IMR-90 (cell line): ENCODE measurements around the gene LRCH4. TPM values are rescaled to one million over a fixed set of nuclear protein-coding genes. Genes with fewer than 3 reads are reported as not detected.
A peak's percentile ranks its signal among the peaks of the same experiment; 100 is the strongest.

Experiments
- ATAC-seq: fragments of 200-7000 bp; cut with Tn5 transposase; 2 replicates; pipeline ENCODE4 v1.9.1; 2020; ENCODE audit warnings: low read depth, mild to moderate bottlenecking, moderate library complexity
- BruUV-seq: library from RNA; stranded (reverse); fragments of 400-500 nt; replicated peaks from 2 replicates; lab custom pipeline; 2021; lab: Mats Ljungman, UMichigan
- CTCF ChIA-PET: fragments of 300-600 bp; formaldehyde crosslinking; extraction: SDS; loops from one replicate; lab custom pipeline; 2021; ENCODE audit warnings: antibody characterized with exemption; lab: Yijun Ruan, JAX
- POLR2A ChIA-PET: fragments of 300-600 bp; sonication (Branson Sonifier 250); formaldehyde crosslinking; loops from one replicate; lab custom pipeline; 2022; ENCODE audit warnings: antibody characterized with exemption; ENCODE audit not compliant: unreplicated experiment; lab: Charles Lee
- DNase-seq: peaks from one replicate; pipeline ENCODE4 v3.0.0; 2013
- H2AFZ ChIP-seq: replicated peaks from 2 replicates; pipeline ENCODE3; 2013; ENCODE audit warnings: low read length, mild to moderate bottlenecking; ENCODE audit not compliant: poor library complexity
- H2AK5ac ChIP-seq: 2 replicates; pipeline ENCODE4 v1.6.1; 2013; ENCODE audit warnings: low read depth, low read length, inconsistent platforms
- H2AK9ac ChIP-seq: replicated peaks from 2 replicates; pipeline ENCODE3; 2013; ENCODE audit warnings: mild to moderate bottlenecking, low read depth, low read length, moderate library complexity; ENCODE audit not compliant: poor library complexity
- H2BK120ac ChIP-seq: 2 replicates; pipeline ENCODE4 v1.6.1; 2013; ENCODE audit warnings: low read depth, low read length, inconsistent platforms
- H2BK15ac ChIP-seq: 3 replicates; pipeline ENCODE4 v1.6.1; 2013; ENCODE audit warnings: low read depth, low read length, inconsistent platforms
- H2BK20ac ChIP-seq: 2 replicates; pipeline ENCODE4 v1.6.1; 2013; ENCODE audit warnings: low read depth, mild to moderate bottlenecking, inconsistent platforms, low read length, moderate library complexity
- H2BK5ac ChIP-seq: 2 replicates; pipeline ENCODE4 v1.6.1; 2013; ENCODE audit warnings: mild to moderate bottlenecking, low read depth, low read length, inconsistent platforms; ENCODE audit not compliant: poor library complexity, severe bottlenecking
- H3K14ac ChIP-seq: replicated peaks from 2 replicates; pipeline ENCODE4 v1.6.1; 2013; ENCODE audit warnings: low read depth, low read length, inconsistent platforms
- H3K18ac ChIP-seq: 2 replicates; pipeline ENCODE4 v1.6.1; 2013; ENCODE audit warnings: low read depth, low read length, control low read depth
- H3K23ac ChIP-seq: 2 replicates; pipeline ENCODE4 v1.6.1; 2013; ENCODE audit warnings: low read depth, low read length, inconsistent platforms
- H3K27ac ChIP-seq: 2 replicates; pipeline ENCODE4 v1.5.1; 2013; ENCODE audit warnings: mild to moderate bottlenecking, control low read depth, low read length; ENCODE audit not compliant: insufficient read depth
- H3K27me3 ChIP-seq: 2 replicates; pipeline ENCODE4 v1.6.1; 2013; ENCODE audit warnings: low read length; ENCODE audit not compliant: control insufficient read depth, insufficient read depth
- H3K36me3 ChIP-seq: 2 replicates; pipeline ENCODE4 v1.6.1; 2013; ENCODE audit warnings: low read length, mixed read lengths; ENCODE audit not compliant: control insufficient read depth, insufficient read depth
- H3K4ac ChIP-seq: 2 replicates; pipeline ENCODE4 v1.6.1; 2013; ENCODE audit warnings: low read depth, low read length, inconsistent platforms
- H3K4me1 ChIP-seq: 2 replicates; pipeline ENCODE4 v1.6.1; 2013; ENCODE audit warnings: low read length, mixed read lengths; ENCODE audit not compliant: control insufficient read depth, insufficient read depth
- H3K4me2 ChIP-seq: 2 replicates; pipeline ENCODE4 v1.6.1; 2013; ENCODE audit warnings: low read depth, mild to moderate bottlenecking, control low read depth, low read length, moderate library complexity
- H3K4me3 ChIP-seq: 2 replicates; pipeline ENCODE4 v1.5.1; 2013; ENCODE audit warnings: low read depth, mild to moderate bottlenecking, control low read depth, low read length, moderate library complexity; ENCODE audit not compliant: insufficient read depth
- H3K56ac ChIP-seq: 2 replicates; pipeline ENCODE4 v1.6.1; 2013; ENCODE audit warnings: low read length, inconsistent platforms; ENCODE audit not compliant: insufficient read depth; ENCODE audit errors: extremely low read depth
- H3K79me1 ChIP-seq, 2 experiments: 2 replicates each; pipeline ENCODE4 v1.6.1; 2013; ENCODE audit warnings: low read length in 2 of 2, inconsistent platforms in 1 of 2, low read depth in 1 of 2
- H3K9ac ChIP-seq: 2 replicates; pipeline ENCODE4 v1.6.1; 2013; ENCODE audit warnings: low read depth, low read length, control low read depth
- H3K9me1 ChIP-seq: 2 replicates; pipeline ENCODE4 v1.6.1; 2013; ENCODE audit warnings: low read length, inconsistent platforms; ENCODE audit not compliant: insufficient read depth
- H3K9me3 ChIP-seq: 2 replicates; pipeline ENCODE4 v1.6.1; 2013; ENCODE audit warnings: low read length; ENCODE audit not compliant: control insufficient read depth, insufficient read depth
- H4K20me1 ChIP-seq: 2 replicates; pipeline ENCODE4 v1.6.1; 2013; ENCODE audit warnings: low read length, inconsistent platforms; ENCODE audit not compliant: insufficient read depth
- H4K5ac ChIP-seq: 2 replicates; pipeline ENCODE4 v1.6.1; 2013; ENCODE audit warnings: mild to moderate bottlenecking, low read depth, low read length, control low read depth
- H4K8ac ChIP-seq, 2 experiments: 2 replicates each; pipeline ENCODE4 v1.6.1; 2013; ENCODE audit warnings: low read depth in 2 of 2, low read length in 2 of 2, control low read depth in 1 of 2, inconsistent platforms in 1 of 2
- H4K91ac ChIP-seq: 2 replicates; pipeline ENCODE4 v1.6.1; 2013; ENCODE audit warnings: low read depth, low read length, inconsistent platforms; ENCODE audit not compliant: insufficient read depth
- CTCF ChIP-seq: conservative IDR thresholded peaks from 2 replicates; pipeline ENCODE4 v1.5.1; 2012; ENCODE audit warnings: mild to moderate bottlenecking, low read depth, low read length, improper control_type of control experiment
- ELK1 ChIP-seq: fragments of 150-350 bp; IDR thresholded peaks from 2 replicates; pipeline ENCODE4 v1.6.1; 2016; ENCODE audit warnings: low read depth, mild to moderate bottlenecking, low read length, moderate library complexity, borderline replicate concordance
- MAFK ChIP-seq: IDR thresholded peaks from 2 replicates; pipeline ENCODE4 v1.6.1; 2012; ENCODE audit warnings: low read depth, low read length, improper control_type of control experiment
- MAZ ChIP-seq: IDR thresholded peaks from 2 replicates; pipeline ENCODE4 v1.6.1; 2012; ENCODE audit warnings: low read depth, mild to moderate bottlenecking, low read length, improper control_type of control experiment, moderate library complexity, borderline replicate concordance
- NFE2L2 ChIP-seq: fragments of 150-350 bp; IDR thresholded peaks from 2 replicates; pipeline ENCODE4 v1.6.1; 2016; ENCODE audit warnings: low read depth, mild to moderate bottlenecking, low read length
- RCOR1 ChIP-seq: IDR thresholded peaks from 2 replicates; pipeline ENCODE4 v1.6.1; 2012; ENCODE audit warnings: mild to moderate bottlenecking, low read length, improper control_type of control experiment; ENCODE audit not compliant: insufficient replicate concordance
- WGBS, 2 experiments: methylation state at CpG; one replicate each; pipeline versions ENCODE4 v1.1.5 to v1.1.7; 2013; ENCODE audit warnings: missing lambda C conversion rate in 2 of 2; ENCODE audit not compliant: insufficient read length in 1 of 2; ENCODE audit errors: extremely low coverage in 2 of 2; 5-methylcytosine and 5-hydroxymethylcytosine counted together
- dilution Hi-C: fragments of 300-500 bp; cut with HindIII; formaldehyde crosslinking; loops from one replicate; pipeline ENCODE4 v1.14.3; 2018; ENCODE audit warnings: low sequenced_read_pairs; ENCODE audit not compliant: unreplicated experiment
- in situ Hi-C: fragments of 300-500 bp; cut with MboI; formaldehyde crosslinking; loops from 3 replicates; pipeline ENCODE4 v1.14.3; 2019; ENCODE audit warnings: low sequenced_read_pairs, inconsistent platforms, mixed read lengths
- intact Hi-C: fragments of 100-400 bp; cut with micrococcal nuclease; formaldehyde crosslinking; loops from 2 replicates; pipeline ENCODE4 v1.10.0; 2022
- polyA plus RNA-seq, 3 experiments: library from polyadenylated mRNA; depleted of rRNA; stranded (reverse); fragments of >200 nt; gene quantifications; 2 replicates each; pipeline ENCODE4 v1.2.3, GENCODE V29; 2012; ENCODE audit warnings: low replicate concordance in 1 of 3
- total RNA-seq: library from RNA; depleted of rRNA; stranded (reverse); fragments of >200 nt; gene quantifications from 2 replicates; pipeline ENCODE4 v1.2.3, GENCODE V29; 2012

The LRCH4 gene
- total and polyA plus RNA-seq, 2 of the 4 experiments (the other 2 are of a cell fraction): 5.0 to 41.3 TPM

GRCh38 chr7:100559127-100559526 lies 26.8 kb downstream of the LRCH4 start:
- H3K18ac ChIP-seq: no peak overlapping the region
- no peak overlapping the region for H4K8ac ChIP-seq
- ATAC-seq: no peak
- peak overlapping the region; percentile 15 for H2AK9ac ChIP-seq
- H2BK20ac ChIP-seq: no peak overlapping the region
- H2AFZ ChIP-seq: no peak overlapping the region
- H4K5ac ChIP-seq: no peak overlapping the region
- DNase-seq: no peak
- H3K4ac ChIP-seq: no peak overlapping the region
- no peak for TF ChIP-seq ELK1
- no peak for TF ChIP-seq RCOR1
- no peak for TF ChIP-seq CTCF
- TF ChIP-seq MAZ: no peak
- TF ChIP-seq MAFK: no peak
- TF ChIP-seq NFE2L2: no peak
- no TSS peak for BruUV-seq
- dilution Hi-C loops: no loop called here
- H4K20me1 ChIP-seq: no peaks in the 10 kb centered on the region
- no peak overlapping the region for H4K91ac ChIP-seq
- H3K14ac ChIP-seq: no peak overlapping the region
- H3K27ac ChIP-seq: no peak overlapping the region
- no peaks in the 10 kb centered on the region for H3K9me3 ChIP-seq
- in situ Hi-C loops: no loop called here
- H3K56ac ChIP-seq: no peak overlapping the region
- H3K27me3 ChIP-seq: no peaks in the 10 kb centered on the region
- H3K4me3 ChIP-seq: no peak overlapping the region
- H3K9ac ChIP-seq: no peak overlapping the region
- no CpG with 5 or more reads among the region's 4 CpGs for WGBS, 2 experiments
- no peak overlapping the region for H2BK120ac ChIP-seq
- H2BK5ac ChIP-seq: no peak overlapping the region
- no peak overlapping the region for H3K23ac ChIP-seq
- ChIA-PET CTCF (interaction anchor here (0.6 to 1.4 kb wide), 8 partner anchors 10 to 391 kb away, joined by 3 to 11 read pairs (median 4); partner anchors contain the start of genes GAL3ST4 and TSC22D4), POLR2A (no interaction called here)
- intact Hi-C loops: loop anchor here (1.0 kb wide), 2 partner anchors 90 to 94 kb away; no protein-coding TSS in a partner anchor
- no peak overlapping the region for H2BK15ac ChIP-seq
- H2AK5ac ChIP-seq: no peak overlapping the region
- H3K36me3 ChIP-seq: peaks cover 6% of the 10 kb centered on the region; the same call in 1 of the 2 replicates
- H3K9me1 ChIP-seq: no peaks in the 10 kb centered on the region
- no peaks in the 10 kb centered on the region for H3K79me1 ChIP-seq
- H3K4me1 ChIP-seq: peaks cover 4% of the 10 kb centered on the region; the same call in 1 of the 2 replicates
- no peak overlapping the region for H3K4me2 ChIP-seq
